SJCRH30 (cell line): ENCODE results near the gene TRPV3. TPM values are rescaled to one million over a fixed set of nuclear protein-coding genes. Genes with fewer than 3 reads are reported as not detected.

ENCODE experiments used
- DNase-seq, 2 experiments: peaks; one replicate each; pipeline ENCODE4 v3.0.0-alpha.2; 2015 to 2020
- H3K27ac ChIP-seq: fragments of 250-450 bp; sonication (Bioruptor Pico); 2 replicates; pipeline ENCODE4 v1.5.1; 2020; ENCODE audit warnings: mild to moderate bottlenecking, moderate library complexity
- H3K27me3 ChIP-seq: fragments of 250-450 bp; sonication (Bioruptor Pico); 2 replicates; pipeline ENCODE4 v1.5.1; 2020; ENCODE audit warnings: mild to moderate bottlenecking, moderate library complexity
- H3K36me3 ChIP-seq: fragments of 250-450 bp; sonication (Bioruptor Pico); 2 replicates; pipeline ENCODE4 v1.5.1; 2020; ENCODE audit warnings: mild to moderate bottlenecking, moderate library complexity
- H3K4me1 ChIP-seq: fragments of 250-450 bp; sonication (Bioruptor Pico); 2 replicates; pipeline ENCODE4 v1.5.1; 2020; ENCODE audit warnings: mild to moderate bottlenecking, moderate library complexity
- H3K4me3 ChIP-seq: fragments of 250-450 bp; sonication (Bioruptor Pico); 2 replicates; pipeline ENCODE4 v1.5.1; 2020; ENCODE audit warnings: mild to moderate bottlenecking, moderate library complexity
- H3K9me3 ChIP-seq: fragments of 250-450 bp; sonication (Bioruptor Pico); replicated peaks from 2 replicates; pipeline ENCODE4 v1.5.1; 2020; ENCODE audit warnings: mild to moderate bottlenecking, moderate library complexity
- total RNA-seq: library from RNA; depleted of rRNA; stranded (reverse); fragments of >200 nt; shearing (Covaris generic); gene quantifications from 2 replicates; pipeline ENCODE4 v1.2.3, GENCODE V29; 2014

TRPV3 gene
- total RNA-seq, 1 experiment from 2014 or later, result 1.6 TPM

DNA sequence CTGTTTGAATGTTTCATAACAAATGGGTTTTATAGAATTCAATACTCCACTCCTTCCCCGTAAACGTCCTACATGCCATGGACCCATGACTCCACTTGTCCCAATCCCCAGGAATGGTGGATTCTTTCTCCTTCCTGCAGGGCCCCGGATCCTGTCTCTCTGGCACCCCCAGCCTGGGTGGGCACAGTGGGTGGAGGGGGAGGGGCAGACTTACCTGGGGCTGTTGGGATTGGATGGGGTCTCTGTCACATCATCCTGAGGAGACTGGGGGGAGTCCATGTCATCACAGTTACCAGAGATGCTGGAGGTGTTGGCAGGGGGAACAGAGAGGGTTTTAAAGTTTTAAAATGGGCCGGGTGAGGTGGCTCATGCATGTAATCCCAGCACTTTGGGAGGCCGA is 13.2 kb downstream of the TRPV3 start:
- no peaks in the 10 kb centered on the region for H3K27me3 ChIP-seq
- no peaks in the 10 kb centered on the region for H3K9me3 ChIP-seq
- DNase-seq, result no peak
- no peak overlapping the region for H3K27ac ChIP-seq
- no peak overlapping the region for H3K4me3 ChIP-seq
- H3K4me1 ChIP-seq, result no peaks in the 10 kb centered on the region
- no peaks in the 10 kb centered on the region for H3K36me3 ChIP-seq

DNA sequence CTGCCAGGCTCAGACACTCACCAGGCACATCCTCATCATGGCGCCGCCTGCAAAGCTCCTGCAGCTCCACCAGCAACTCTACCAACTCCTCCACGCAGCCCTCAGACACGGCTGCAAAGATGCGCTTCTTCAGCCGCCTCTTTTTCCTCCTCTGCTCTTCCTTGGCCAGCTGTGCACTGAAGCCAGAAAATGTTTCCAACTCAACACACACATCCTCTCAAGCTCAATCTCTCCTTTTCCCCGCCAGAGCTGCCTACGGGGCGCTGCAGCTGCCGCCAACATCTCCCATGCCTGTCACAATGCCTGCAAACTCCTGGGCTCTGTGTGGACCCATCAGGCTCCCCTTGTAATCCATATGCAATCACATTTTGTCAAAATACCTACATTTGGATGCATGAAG is 14.2 kb downstream of the TRPV3 start:
- Histone ChIP-seq H3K4me3 (no peak overlapping the region), H3K9me3 (no peaks in the 10 kb centered on the region), H3K4me1 (no peaks in the 10 kb centered on the region), H3K27me3 (no peaks in the 10 kb centered on the region), H3K27ac (no peak overlapping the region), H3K36me3 (no peaks in the 10 kb centered on the region)
- DNase-seq, result peak in 1 of 2 experiments; percentile 20

DNA sequence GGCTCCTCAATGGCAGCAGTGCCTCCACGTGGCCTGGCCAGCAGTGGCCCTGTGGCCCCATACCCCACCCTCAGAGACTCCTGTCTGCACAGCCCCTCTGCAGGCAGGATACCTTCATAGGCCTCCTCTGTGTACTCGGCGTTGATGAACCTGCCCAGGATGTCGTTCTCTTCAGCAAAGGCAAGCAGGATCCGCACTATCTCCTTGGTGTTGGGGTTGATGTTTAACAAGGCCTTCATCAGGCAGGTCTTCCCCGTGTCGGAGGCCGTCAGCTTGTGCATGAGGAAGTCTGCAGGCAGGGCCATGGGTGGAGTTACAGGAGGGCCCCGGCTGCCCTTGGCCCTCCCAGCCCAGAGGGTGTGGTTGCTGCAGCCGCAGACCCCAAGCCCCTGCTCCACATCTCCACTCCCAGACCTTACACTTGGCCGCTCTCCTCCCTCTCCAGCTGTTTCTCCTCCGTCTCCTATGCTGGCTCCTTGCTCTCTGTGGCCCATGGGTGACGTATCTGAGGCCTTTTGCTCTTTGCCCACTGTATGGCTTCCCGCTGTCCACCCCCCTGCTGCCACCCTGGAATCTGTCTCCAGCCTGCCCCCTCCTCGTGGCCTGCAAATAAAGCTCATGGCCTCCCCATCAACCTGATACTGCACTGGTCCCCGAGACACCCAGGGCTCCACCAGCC is 15.1 kb downstream of the TRPV3 start:
- H3K9me3 ChIP-seq, result no peaks in the 10 kb centered on the region
- H3K4me3 ChIP-seq, result no peak overlapping the region
- H3K27me3 ChIP-seq, result no peaks in the 10 kb centered on the region
- DNase-seq, result no peak
- no peaks in the 10 kb centered on the region for H3K36me3 ChIP-seq
- H3K4me1 ChIP-seq, result no peaks in the 10 kb centered on the region
- H3K27ac ChIP-seq, result no peak overlapping the region

DNA sequence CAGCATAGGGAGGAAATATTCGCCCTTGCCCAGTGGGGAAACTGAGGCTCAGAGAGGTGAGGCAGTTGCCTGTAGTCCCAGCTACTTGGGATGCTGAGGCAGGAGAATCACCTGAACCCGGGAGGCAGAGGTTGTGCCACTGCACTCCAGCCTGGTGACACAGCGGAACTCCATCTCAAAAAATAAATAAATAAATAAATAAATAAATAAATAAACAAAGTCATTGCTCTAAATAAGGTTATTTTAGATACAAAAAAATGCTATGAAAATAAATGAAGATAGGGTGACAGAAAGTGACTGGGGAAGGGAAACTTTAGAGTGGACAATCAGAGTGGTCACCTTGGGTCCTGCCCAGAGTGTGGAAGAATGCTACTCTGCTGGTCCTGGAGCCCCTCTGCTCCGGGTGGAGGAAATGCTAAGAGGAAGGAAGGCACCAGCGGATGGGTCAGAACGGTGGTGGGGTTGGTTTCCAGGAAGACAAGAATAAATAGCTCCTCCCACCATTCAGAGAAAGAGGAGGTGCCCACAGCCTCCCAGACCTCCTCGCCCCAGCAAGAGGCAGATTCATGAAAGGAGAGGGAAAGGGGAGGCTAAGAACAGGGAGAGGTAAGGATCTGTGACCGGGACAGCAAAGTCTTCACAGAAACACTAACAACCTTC is 17.6 kb downstream of the TRPV3 start:
- no peak overlapping the region for H3K4me3 ChIP-seq
- no peaks in the 10 kb centered on the region for H3K4me1 ChIP-seq
- H3K27ac ChIP-seq, result no peak overlapping the region
- no peak for DNase-seq
- no peaks in the 10 kb centered on the region for H3K9me3 ChIP-seq
- no peaks in the 10 kb centered on the region for H3K27me3 ChIP-seq
- H3K36me3 ChIP-seq, result no peaks in the 10 kb centered on the region

DNA sequence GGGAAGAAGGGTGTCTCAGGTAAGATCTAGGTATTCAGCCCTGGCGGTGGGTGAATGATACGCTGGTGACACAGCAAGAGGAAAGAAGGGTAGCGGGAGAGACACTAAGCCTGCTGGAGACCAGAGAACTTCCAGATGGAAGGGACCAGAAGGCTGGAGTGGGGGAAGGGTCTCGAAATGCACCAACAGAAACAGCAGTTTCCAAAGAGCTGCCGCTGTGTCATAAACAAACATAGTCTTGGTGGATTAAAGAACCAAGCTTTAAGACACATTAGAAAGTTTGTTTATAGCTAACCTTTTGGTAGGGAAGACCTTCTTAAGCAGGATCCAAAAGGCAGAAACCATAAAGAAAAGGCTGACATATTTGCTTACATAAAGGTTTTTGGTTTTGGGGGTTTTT is 20.9 kb downstream of the TRPV3 start:
- H3K9me3 ChIP-seq, result no peaks in the 10 kb centered on the region
- no peak for DNase-seq
- H3K27me3 ChIP-seq, result no peaks in the 10 kb centered on the region
- H3K4me3 ChIP-seq, result no peak overlapping the region
- H3K4me1 ChIP-seq, result no peaks in the 10 kb centered on the region
- H3K27ac ChIP-seq, result no peak overlapping the region
- no peaks in the 10 kb centered on the region for H3K36me3 ChIP-seq

DNA sequence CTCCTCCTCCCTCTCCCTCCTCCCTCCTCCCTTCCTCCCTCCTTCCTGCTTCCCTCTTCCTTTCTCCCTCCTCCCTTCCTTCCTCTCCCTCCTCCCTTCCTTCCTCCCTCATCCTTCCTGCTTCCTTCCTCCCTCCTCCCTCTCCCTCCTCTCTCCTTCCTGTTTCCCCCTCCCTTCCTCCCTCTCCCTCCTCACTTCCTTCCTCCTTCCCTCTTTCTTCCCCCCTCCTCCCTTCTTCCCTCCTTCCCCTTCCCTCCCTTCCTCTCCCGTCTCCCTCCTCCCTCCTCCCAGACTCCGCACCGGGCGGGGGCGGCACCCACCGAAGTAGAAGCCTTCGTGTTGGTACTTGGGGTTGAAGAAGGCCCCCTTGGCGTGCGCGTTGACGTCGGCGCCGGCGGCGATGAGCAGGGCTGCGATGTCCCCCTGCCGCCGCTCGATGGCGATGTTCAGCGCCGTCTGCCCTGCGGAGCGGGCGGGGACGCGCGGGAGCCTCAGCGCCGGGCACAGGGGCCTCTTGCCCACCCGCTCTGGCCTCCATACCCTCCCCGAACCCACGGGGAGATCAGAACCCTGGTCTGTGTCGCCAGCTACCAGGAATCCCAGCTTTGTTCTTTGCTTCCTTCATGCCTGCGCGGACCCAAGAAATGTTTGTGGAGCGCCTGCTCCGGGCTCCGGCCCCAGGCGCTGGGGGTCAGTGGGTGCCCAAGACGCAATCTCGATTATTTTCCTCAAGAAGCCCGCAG is 22.2 kb downstream of the TRPV3 start:
- no peaks in the 10 kb centered on the region for H3K4me1 ChIP-seq
- no peak overlapping the region for H3K4me3 ChIP-seq
- no peaks in the 10 kb centered on the region for H3K9me3 ChIP-seq
- no peak for DNase-seq
- H3K27ac ChIP-seq, result no peak overlapping the region
- H3K27me3 ChIP-seq, result no peaks in the 10 kb centered on the region
- no peaks in the 10 kb centered on the region for H3K36me3 ChIP-seq

DNA sequence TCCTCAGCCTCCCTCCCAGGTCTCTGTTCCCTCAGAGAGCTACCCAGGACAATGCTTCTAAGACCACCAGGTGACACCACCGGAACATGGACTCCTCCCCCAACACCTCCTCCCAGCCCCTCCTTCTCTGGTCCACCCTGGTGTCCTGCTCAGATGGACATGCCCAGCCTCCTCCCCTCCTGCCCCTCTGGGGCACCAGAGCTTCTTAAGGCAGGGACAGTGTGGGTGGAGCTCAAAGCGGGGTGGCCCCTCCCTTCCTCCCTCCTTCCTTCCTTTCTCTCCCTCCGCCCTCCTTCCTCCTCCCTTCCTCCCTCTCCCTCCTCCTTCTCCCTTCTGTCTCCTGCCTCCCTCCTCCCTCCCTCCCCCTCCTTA is 22.7 kb downstream of the TRPV3 start:
- H3K36me3 ChIP-seq, result no peaks in the 10 kb centered on the region
- H3K4me3 ChIP-seq, result no peak overlapping the region
- DNase-seq, result no peak
- H3K27me3 ChIP-seq, result no peaks in the 10 kb centered on the region
- no peaks in the 10 kb centered on the region for H3K4me1 ChIP-seq
- no peaks in the 10 kb centered on the region for H3K9me3 ChIP-seq
- no peak overlapping the region for H3K27ac ChIP-seq

DNA sequence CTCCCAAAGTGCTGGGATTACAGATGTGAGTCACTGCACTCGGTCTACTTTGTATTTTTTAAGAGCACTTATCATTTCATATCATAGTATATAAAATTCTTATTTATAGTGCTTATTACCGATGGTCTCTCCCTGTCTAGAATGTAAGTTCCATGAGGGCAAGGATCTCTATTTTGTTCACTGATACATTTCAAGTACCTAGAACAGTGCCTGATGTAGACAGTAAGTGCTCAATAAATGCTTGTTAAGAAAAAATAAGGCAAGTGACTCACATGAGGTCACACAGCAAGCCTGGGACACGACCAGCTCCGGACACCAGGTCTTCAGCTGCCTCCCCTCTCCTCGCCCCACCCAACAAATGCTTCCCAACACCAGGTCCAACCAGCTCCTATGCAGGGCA is 23.9 kb downstream of the TRPV3 start:
- no peak for DNase-seq
- H3K4me3 ChIP-seq, result no peak overlapping the region

DNA sequence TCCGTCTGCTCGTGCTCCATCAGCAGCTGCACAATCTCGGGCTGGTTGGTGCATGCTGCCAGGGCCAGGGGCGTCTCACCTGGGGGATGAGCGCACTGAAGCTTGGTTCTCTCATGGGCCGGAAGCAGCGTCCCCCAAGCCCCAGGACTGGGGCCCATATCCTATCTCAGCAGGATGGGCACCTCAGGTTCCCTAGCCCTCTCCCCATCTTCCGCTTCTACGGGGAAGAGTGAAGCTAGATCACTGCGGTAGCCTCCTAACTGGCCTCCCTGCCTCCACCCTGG is 24.8 kb downstream of the TRPV3 start:
- Histone ChIP-seq H3K27ac (no peak overlapping the region), H3K27me3 (no peaks in the 10 kb centered on the region), H3K9me3 (no peaks in the 10 kb centered on the region), H3K4me1 (no peaks in the 10 kb centered on the region), H3K4me3 (no peak overlapping the region), H3K36me3 (no peaks in the 10 kb centered on the region)
- no peak for DNase-seq

More for the DNA sequence above, 23.9 kb downstream of the TRPV3 start:
- no peaks in the 10 kb centered on the region for H3K4me1 ChIP-seq
- H3K9me3 ChIP-seq, result no peaks in the 10 kb centered on the region
- no peaks in the 10 kb centered on the region for H3K36me3 ChIP-seq
- H3K27me3 ChIP-seq, result no peaks in the 10 kb centered on the region
- no peak overlapping the region for H3K27ac ChIP-seq

DNA sequence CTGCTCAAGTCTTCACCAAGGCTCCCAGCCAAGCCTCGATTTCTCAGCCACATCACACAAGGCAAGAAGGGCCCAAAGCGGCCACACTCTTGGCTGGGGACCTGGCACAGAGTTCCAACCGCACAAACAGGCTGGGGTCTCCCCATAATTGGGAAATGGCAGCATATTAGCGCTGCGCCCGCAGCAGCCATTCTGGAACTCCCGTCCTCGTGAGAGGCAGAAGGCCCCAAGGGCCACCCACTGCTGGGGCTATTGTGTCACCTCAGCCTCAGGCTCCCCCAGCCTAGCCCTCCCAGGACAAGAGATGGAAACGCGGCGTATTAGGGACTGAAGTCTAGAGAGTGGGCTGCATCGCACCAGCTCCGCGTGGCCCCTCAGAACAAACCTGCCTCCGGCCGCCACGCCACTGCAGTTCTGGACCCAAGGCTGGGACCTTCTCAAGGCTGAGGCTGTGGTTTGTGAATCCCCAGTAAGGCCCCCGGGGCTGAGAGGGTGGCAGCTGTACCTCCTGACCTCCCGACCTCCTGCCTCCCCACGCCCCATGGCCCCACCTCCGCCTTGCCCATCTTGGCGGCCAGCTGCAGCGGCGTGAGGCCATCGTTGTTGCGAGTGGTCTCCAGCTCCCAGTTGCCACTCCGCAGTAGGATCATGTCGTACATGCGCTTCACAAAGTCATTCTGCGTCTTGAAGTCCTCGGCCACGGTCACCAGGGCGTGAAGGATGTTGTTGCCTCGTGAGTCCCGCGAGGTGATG is 25.3 kb downstream of the TRPV3 start:
- H3K4me3 ChIP-seq, result no peak overlapping the region
- DNase-seq, result no peak
- H3K27me3 ChIP-seq, result no peaks in the 10 kb centered on the region
- H3K27ac ChIP-seq, result no peak overlapping the region
- H3K9me3 ChIP-seq, result no peaks in the 10 kb centered on the region
- H3K36me3 ChIP-seq, result no peaks in the 10 kb centered on the region
- no peaks in the 10 kb centered on the region for H3K4me1 ChIP-seq

DNA sequence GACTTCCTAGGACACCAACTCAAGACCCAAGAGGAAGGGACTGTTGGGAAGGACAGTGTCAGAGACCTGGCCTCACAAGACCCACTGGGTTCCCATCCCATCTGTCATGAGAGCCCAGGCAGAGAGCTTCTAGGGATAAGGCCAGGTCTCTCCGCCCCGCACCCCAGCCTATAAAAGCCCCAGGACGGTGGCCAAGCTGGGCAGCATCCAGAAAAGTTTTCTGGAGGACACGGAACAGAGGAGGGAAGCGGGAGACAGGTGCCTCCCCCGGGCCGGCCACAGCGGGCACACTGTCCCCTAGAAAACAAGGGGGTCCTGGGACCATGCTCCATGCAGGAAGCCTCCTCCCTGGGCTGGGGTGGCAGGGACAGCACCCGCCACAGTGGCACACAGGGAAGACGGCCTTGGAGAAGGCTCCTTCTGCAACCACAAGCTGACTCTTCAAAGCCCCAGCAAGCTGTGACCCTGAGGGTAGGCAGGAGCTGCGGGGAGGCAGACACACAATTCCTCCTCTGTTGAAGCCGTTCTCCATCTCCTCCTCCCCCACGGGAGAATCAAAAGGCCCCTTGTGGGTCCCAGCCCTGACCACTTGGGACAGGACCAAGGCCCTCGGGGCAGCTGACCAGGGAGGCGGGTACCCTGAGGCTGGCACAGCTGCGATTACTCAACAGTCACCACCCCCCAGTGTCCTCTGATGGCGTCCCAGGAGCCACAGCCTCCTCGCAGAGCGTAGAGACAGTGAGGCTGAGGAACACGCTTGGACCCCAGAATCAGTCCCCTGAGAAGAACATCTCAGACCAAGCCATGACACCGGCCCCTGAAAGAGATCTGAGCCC is 26.1 kb downstream of the TRPV3 start:
- DNase-seq, result peak in 1 of 2 experiments; percentile 10
- Histone ChIP-seq H3K27ac (no peak overlapping the region), H3K9me3 (no peaks in the 10 kb centered on the region), H3K36me3 (no peaks in the 10 kb centered on the region), H3K27me3 (no peaks in the 10 kb centered on the region), H3K4me1 (no peaks in the 10 kb centered on the region), H3K4me3 (no peak overlapping the region)

DNA sequence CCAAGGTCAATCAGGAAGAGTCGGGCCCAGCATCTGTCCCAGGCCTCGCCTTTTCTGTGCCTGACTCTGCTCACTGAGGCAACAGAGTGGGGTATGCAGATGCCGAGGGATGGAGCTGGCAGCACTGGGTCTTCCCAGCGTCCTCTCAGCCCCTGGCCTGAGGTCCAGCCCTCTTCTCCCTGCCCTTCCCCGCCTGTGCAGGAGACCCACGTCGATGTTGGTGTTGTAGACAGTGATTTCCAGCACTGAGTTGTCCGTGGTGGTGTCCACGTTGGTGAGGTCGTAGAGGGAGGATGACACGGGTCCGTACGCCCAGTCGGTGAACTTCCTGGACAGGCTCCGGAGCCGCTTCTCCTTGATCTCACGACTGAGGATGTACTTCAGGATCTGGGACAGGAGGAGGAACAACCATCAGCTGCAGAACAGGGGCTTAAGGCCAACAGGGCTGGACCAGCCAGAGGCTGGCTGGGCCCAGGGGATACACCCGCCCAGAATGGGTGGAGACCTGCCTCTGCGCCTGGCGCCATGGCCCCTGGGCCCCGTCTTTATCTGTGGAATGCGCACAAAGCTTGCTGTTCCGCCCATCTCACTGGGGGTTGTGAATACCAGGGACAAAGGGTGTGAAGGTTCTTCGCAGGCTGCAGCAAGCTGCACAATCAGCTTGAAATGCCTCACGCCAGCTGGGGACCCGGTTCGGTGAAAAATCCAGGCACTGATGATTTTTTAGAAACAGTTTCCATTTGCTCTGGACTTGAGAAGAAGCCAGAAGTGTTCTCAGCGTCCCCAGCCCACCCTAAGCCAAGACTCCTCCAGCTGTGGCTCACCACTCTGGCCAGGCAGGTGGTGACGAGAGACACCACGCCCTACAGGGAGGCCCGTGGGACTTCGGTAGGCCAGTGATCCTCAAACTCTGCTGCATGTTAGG is 27.5 kb downstream of the TRPV3 start:
- no peak overlapping the region for H3K4me3 ChIP-seq
- no peaks in the 10 kb centered on the region for H3K36me3 ChIP-seq
- no peak for DNase-seq
- no peaks in the 10 kb centered on the region for H3K4me1 ChIP-seq
- H3K27me3 ChIP-seq, result no peaks in the 10 kb centered on the region
- no peaks in the 10 kb centered on the region for H3K9me3 ChIP-seq
- H3K27ac ChIP-seq, result no peak overlapping the region

DNA sequence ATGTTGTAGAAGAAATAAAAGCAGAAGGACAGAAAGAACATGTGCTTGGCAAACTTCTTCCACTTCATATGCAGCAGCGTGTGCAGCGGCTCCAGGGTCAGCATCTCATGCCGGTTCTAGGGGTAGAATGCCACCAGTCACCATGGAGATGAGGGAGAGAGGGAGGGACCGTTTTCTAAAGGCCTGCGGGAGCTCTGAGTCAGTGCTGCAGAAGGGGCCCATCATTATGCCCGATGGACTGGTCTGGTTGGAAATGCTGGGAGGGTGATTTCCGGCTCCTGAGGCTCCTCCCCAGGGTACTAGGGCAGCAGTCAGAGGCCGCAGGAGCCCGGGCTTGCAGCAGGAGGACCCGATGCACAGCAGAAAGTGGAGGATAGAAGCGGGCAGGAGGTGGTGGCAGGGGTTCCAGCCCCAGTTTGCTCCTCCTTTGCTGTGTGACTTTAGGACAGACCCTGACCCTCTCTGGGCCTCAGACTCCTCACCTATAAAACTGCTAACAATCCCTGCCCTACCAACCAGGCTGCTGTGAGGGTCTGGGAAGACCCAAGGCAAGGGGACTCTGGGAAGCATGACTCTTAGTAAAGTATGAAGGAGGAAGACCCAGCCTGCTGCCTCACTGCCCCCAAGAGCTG is 28.6 kb downstream of the TRPV3 start:
- H3K36me3 ChIP-seq, result no peaks in the 10 kb centered on the region
- H3K9me3 ChIP-seq, result no peaks in the 10 kb centered on the region
- H3K4me3 ChIP-seq, result no peak overlapping the region
- no peaks in the 10 kb centered on the region for H3K27me3 ChIP-seq
- no peaks in the 10 kb centered on the region for H3K4me1 ChIP-seq
- DNase-seq, result no peak
- H3K27ac ChIP-seq, result no peak overlapping the region
